SKM-1 treated with dmso at 0.1 percent for 144 hours (cell line): ENCODE measurements around the gene NCKAP5.

Source experiments
- DNase-seq: peaks from one replicate; lab custom pipeline; 2025; ENCODE audit not compliant: unreplicated experiment; lab: John Stamatoyannopoulos, UW

Gene NCKAP5

DNA sequence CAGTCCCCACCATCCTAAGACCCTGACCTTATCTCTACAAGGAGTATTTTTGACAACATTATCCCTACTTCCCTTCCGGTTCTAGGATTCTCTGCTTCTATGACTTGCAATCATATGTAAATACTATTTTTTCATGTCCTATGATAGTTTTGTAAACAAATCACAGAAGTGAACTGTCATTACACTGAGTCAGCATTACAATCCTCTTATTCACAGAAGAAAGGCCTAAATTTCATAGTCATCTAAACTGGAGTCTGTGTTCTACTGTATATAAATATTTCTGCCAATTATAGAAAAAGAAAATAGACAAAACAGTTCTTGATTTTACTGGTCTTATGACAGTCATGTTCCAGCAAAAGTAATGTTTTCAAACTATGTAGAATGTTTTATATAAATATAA lies 265.1 kb downstream of the NCKAP5 start:
- DNase-seq: no peak

GRCh38 chr2:133296401-133296800 lies 271.9 kb downstream of the NCKAP5 start:
- DNase-seq: no peak

GRCh38 chr2:133293544-133294353 lies 274.5 kb downstream of the NCKAP5 start:
- DNase-seq: no peak

- DNase-seq: no peak
Measured at GRCh38 chr2:133292259-133292658, 276.0 kb downstream of the NCKAP5 start.

GRCh38 chr2:133287709-133288108 lies 280.6 kb downstream of the NCKAP5 start:
- no peak for DNase-seq

- no peak for DNase-seq
Measured at GRCh38 chr2:133286326-133286922, 281.8 kb downstream of the NCKAP5 start.

DNA sequence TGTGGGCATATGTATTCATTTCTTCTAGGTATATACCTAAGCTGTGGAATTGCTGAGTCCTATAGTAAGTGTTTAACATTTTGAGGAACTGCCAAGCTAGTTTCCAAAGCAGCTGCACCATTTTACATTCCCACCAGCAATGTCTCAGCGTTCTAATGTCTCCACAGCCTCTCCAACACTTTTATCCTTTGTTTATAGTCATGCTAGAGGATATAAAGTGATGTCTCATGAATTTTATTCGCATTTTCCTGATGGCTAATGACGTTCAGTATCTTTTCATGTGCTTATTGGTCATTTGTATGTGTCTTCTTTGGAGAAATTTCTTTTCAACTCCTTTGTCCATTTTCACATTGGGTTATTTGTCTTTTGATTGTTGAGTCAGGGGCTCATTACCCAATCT lies 295.2 kb downstream of the NCKAP5 start:
- no peak for DNase-seq

DNA sequence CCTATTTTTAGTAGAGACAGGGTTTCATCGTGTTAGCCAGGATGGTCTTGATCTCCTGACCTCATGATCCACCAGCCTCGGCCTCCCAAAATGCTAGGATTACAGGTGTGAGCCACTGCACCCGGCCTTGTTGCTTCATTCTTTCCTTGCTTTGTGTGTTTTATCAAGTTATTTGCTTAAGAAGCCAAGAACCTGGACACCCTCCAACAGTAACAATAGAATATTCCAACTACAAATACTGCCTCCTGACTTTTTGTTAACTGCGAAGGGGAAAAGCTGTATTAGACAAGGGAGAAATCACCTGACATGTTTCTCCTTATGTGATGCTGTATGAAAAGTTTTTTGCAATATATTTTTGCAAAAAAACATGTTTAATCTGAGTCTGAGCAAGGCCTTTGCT lies 297.2 kb downstream of the NCKAP5 start:
- DNase-seq: no peak

DNA sequence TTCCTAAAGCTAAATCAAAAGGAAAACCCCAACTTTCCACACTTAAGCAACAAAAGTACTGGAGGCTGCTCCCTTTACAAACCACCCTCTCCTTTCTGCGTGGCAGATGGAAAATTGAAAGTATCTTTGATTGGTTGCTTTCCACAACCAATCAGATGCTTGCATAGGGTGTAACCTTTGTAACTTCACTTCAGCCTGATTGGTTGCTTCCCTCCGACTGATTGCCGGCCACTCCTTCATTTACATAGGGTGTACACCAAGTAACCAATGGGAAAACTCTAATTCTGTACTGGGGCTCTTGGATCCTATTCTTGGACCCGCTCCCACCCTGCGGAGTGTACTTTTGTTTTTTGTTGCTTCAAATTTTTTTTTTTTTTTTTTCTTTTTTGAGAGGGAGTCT lies 297.7 kb downstream of the NCKAP5 start:
- no peak for DNase-seq

DNA sequence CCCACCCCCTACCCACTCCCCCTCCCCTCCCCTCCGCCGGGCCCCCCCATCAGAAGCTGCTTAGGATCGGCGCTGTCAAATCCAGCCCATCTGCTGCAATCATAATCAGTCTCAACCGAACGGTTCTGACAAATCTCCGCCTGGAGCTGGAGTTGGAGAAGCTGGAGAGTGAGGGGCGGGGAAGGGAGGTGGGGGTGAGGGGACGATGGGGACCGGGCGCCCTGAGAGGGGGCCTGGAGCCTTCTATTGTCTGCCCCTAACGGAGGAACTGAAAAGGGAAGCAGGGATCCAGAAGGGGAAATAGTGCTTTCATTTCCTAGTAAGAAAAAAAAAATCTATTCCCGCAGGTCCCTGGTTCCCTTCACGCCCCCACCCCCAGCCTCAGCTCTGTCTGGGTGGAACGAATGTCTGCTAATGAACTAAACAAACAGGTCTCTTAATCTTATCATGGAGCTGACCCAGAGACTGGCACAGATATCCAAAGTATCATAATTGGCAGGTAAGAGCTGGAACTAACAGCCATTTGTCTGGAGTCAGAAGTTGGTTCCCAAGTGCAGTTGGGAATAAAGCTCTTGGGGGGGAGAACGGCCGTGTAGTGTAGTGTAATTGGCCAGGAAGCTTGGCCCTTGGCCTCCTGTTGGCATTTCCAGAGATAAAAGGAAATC lies 301.2 kb downstream of the NCKAP5 start:
- no peak for DNase-seq

- DNase-seq: no peak
Measured at GRCh38 chr2:133266041-133266925, 302.0 kb downstream of the NCKAP5 start.

GRCh38 chr2:133265432-133265949 lies 302.8 kb downstream of the NCKAP5 start:
- no peak for DNase-seq

DNA sequence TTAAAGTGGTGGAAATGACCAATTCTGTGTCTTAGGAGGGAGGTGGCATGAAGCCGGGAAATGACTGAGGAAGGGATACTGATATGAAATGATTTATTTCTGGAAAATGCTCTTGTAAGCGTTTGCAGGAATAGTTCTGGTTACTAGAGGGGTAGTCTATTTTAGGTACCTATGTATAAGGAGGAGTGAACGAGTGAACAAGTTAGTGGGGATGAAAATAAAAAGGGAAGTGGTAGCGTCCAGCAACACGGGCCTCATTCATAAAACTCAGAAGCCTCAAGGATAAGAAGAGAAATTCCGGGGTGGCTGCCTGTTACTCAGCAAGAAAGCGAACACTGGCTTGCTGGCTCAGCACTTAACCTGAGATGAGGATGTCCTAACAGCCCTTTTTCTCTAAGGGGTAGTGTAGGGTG lies 303.3 kb downstream of the NCKAP5 start:
- no peak for DNase-seq

DNA sequence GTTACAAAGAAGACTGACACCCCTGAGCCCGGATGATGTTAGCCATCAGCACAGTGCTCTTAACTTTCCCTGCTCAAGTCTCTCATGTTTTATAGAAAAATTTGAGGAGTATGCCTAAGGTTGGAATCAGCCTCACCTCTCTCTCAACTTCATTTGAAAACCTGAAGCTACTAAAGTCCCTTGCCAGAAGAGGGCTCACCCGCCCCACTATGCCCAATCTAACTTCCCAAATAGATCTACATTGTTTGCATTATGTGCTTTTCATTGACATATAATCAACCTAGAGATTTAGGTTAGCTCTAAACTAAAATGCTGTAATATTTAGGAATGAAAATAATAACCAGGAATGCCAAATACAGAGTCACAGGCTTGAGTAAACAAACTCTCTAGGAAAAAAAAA lies 305.4 kb downstream of the NCKAP5 start:
- no peak for DNase-seq

DNA sequence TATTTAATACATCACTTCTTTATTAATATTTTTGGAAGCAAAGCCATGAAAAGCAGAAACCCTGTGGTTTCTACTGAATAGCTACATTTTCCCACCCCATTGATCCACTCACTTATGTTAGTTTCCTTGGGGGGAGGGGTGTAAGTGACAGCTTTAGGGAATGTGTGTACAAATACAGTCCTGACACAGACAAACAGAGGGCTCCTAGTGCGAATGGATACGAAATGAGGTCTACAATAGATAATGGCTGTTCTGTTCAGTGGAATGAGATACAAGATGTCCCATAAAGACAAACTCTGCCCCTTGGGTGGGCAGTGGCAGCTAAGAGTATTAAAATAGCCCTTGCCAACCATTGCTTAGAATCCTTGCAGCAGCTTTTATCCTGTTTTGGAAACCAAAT lies 312.9 kb downstream of the NCKAP5 start:
- no peak for DNase-seq

- DNase-seq: no peak
Measured at GRCh38 chr2:133253793-133254192, 314.5 kb downstream of the NCKAP5 start.

DNA sequence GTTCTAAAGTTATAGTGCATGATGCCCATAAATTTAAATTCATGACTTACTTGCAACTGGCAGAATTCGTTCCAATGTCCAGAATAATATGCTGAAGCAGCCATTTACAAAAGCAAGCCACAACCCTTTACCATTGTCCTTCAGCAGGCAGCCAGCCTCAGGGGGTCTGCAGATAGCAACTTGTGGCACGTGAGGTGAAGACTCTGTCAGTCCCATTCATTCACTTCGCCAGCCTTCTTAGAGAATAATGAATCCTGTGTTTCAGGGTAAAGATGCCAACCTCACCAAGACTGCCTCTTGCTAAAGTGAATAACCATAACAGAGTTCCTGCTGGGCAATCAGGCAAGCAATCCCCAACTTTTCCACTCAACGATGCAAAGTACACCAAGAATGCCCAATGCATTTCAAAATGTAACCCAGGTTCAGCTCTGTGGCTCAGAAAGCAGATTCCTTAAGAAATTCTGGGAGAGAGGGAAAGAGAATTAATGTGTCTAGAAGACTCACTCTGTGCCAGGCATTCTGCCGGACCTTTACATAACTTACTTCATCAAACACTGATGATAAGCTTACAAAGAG lies 315.4 kb downstream of the NCKAP5 start:
- no peak for DNase-seq

- no peak for DNase-seq
Measured at GRCh38 chr2:133249362-133249761, 318.9 kb downstream of the NCKAP5 start.

GRCh38 chr2:133248264-133248663 lies 320.0 kb downstream of the NCKAP5 start:
- DNase-seq: no peak

DNA sequence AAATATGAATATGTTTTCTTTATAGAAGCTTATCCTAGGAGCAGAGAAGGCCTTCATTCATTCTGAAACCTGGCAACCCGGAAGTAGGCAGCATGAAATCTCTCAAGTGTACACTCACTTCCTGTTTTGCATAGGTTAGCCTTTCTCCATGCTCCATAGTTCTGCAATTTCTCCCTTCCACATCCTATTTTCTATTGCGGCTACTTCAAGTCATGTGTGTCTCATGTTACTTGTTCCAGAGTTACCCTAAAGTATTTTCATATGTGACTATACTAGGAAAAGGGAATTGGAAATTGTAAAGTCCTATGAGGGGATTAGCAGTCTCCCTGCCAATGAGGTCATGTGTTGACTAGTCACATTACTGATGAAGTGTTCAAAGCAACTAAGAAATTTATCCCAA lies 320.6 kb downstream of the NCKAP5 start:
- DNase-seq: peak; percentile 78

DNA sequence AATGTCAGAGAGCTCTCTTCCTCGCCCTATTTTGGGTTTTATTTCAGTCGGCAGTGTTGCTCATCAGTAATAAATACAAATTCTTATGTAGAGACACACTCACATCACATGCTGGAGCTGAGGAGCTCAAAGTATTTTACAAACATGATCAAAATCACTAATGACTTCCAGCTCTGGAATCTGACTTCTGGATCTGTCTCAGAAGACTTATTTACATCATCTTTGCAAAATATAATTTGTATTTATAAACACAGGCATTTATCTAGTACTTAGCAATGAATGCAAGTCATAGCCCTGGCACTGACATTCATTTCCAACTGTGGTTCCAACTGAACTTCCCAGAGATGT lies 327.1 kb downstream of the NCKAP5 start:
- DNase-seq: no peak
